SIG-M5 treated with dmso at 0.1 percent for 504 hours (cell line): ENCODE results near the gene FAM163A.
A peak's percentile ranks its signal among the peaks of the same experiment; 100 is the strongest.
"Not testable (repeated sequence)": the region's sequence is repeated elsewhere in the genome, so short reads cannot be mapped to it uniquely, and the experiment has no call there.

ENCODE experiments used
- DNase-seq: peaks from one replicate; lab custom pipeline; 2025; ENCODE audit not compliant: unreplicated experiment; lab: John Stamatoyannopoulos, UW

FAM163A gene

DNA sequence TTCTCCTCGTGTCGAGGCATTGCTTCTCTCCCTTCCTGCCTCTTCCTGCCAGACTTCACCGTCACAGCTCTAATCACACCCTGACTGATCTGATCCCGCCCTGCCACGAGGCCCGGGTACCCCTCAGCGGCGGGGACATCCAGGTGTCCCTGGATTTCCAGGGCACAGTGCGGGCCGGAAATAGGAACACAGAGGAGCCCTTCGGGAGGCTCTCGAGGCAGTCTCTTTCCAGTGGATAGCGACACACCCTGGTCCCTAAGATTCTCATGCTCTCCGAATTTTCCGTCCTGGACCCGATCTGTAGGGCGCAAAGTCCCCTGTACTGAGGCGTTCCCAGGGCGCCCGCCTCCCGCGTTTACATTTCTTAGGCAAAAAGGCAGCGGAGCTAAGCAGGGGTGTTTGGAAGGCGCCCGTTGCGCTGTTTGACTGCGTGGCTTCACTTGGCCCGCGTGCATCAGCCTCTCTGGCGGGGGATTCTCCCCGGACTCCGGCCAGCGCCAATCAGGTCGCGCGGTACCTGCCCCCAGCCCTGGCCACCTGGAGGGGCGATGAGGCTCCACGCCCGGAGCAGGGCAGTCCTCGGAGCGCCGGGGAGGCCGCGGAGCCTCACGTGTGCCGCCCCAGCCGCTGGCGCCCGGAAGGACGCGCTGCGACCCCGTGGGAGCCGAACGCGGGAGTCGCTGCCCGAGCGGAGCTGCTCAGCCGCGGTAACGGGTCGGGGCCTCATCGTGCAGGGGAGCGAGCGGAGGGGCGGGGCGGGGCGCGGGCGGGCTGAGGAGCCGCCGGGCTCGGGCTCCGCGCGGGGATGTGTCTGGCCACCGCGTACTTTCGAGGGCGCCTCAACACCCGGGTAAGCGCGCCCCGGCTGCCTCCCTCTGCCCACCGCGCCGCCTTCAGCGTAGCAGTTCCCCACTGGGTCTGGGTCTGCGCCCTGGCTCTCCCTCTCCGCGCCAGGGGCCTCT, at the start of gene FAM163A:
Gene FAM163A (plus strand): TSS at position 575 of the 962 bp plus-strand sequence. CDS start 69,807 bp downstream, outside the sequence.
- no peak for DNase-seq

GRCh38 chr1:179694530-179694929, 48.6 kb upstream of the FAM163A start:
- DNase-seq: not testable (repeated sequence)

DNA sequence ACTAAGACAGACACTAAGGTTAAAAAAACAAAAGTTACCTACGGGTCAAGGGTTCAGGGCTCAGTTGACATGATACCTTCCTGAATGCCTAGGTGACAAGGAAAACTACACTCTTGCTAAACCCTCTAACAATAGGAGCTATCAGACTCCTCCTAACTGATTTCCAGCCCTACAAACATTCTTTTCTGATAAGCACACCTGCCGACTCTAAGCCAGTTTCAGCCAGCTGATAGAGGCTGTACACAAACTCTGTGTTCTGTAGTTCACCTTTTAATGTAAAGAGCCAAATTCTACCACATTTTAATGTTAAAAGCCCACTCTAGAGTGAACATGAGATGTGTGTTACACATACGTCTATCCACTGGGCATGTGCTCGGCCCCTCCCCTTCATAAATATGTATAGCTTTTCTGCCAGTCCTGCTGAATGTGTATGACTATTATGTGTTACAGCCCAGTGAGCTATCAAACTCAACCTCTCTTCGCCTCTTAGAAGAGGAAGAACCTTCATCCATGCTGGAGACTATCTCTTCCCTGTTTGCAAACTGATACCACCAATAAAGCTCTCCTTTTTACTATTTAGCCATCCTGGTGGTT, 40.0 kb upstream of the FAM163A start:
- no peak for DNase-seq

GRCh38 chr1:179706339-179706941, 36.7 kb upstream of the FAM163A start:
- DNase-seq: peak; percentile 83

DNA sequence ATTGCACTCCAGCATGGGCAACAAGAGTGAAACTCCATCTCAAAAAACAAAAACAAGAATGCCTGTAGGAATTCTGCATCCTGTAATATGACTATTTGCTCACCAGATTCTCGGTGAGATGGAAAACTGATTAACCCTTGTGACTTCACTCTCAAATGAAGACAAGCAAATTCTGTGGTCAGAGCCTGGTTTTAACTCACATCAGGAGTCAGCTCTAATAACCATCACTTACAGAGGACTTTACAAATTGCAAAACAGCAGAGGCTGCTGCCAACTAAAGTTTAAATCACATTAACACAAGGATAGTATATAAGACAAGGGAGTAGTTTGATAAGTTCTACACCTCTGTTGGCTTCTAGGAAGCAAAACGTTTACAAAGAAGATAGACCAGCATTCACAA, 35.7 kb upstream of the FAM163A start:
- DNase-seq: no peak

DNA sequence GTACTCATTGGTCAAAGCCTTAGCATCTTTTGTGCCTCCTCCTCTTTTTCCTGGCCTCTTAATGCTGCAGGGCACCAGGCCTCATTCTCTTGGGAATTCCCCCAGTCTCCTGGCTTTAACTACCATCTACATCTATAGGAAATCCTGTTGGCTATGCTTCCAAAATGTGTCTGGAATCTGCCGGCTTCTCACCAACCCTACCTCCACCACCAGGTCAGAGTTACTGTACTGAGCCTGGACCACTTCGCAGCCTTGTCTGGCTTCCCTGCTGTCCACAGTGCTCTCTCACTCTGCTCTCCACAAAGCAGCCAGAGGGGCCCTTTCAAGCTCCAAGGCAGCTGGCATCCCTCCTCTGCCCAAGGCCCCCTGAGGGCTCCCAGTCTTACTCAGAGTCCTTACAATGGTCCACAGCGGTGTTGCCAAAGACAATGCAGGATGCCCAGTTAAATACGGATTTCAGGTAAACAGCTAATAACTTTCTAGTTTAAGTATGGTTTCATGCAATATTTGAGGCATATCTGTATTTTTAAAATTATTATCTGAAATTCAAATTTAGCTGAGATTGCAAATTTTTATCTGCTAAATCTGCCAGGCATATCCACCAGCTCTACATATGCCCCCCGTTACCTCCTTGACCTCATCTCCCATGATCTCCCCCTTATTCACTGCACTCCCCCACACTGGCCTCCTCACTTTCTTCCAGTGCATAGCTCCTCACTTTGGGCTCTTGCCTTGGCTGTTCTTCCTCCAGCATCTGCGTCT, 34.5 kb upstream of the FAM163A start:
- no peak for DNase-seq

DNA sequence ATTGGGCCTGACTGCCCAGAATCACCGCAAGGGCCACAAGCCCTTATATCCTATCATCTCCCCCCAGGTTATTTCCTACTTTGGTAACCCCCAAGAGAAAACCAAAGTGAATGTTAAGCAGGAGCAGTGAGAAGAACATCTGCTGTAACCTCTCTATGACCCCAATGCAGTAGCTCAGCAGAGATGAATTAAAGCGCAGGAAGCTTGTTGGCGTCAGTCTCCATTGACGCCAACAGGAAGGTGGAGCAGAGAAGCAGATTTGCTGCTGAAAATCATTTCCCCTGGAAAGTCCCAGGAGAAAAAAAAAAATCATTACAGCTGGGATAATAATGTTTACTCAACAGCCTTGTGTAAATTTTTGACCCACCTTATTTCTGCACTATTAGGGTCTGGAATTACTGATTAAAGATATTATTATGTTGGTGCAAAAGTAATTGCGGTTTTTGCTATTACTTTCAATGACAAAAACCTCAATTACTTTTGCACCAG, 33.2 kb upstream of the FAM163A start:
- no peak for DNase-seq

DNA sequence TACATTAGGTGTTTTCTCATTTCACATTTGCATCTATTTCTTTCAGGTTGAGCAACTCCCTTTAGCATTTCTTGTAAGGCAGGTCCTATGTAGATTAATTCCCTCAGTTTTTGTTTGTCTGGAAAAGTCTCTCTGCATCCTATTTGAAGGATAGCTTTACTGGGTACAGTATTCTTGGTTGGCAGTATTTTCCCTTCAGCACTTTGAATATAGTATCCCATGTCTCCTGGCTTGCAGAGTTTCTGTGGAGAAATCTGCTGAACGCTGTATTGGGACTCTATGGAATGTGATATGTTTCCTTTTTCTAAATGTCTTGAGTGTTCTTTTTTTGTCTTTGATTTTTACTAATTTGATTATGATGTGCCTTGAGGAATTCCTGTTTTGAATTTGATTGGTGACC, 28.9 kb upstream of the FAM163A start:
- DNase-seq: no peak

DNA sequence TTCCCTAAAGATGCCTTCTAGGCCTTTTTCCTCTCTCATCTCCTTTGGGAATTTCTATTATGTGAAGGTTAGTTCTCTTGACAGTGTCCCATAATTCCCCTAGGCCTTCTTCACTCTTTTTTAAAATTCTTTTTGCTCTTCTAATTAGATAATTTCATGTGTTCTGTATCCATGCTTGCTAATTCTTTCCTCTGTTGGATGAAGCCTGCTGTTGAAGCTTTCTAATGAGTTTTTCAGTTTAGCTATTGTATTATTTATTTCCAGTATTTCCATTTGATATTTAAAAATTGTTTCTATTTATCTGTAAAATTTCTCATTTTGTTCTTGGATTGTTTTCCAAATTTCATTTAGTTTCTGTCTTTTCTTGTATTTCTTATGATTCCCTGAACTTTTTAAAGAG, 28.5 kb upstream of the FAM163A start:
- no peak for DNase-seq

- no peak for DNase-seq
Measured at GRCh38 chr1:179719272-179719671, 23.8 kb upstream of the FAM163A start.

DNA sequence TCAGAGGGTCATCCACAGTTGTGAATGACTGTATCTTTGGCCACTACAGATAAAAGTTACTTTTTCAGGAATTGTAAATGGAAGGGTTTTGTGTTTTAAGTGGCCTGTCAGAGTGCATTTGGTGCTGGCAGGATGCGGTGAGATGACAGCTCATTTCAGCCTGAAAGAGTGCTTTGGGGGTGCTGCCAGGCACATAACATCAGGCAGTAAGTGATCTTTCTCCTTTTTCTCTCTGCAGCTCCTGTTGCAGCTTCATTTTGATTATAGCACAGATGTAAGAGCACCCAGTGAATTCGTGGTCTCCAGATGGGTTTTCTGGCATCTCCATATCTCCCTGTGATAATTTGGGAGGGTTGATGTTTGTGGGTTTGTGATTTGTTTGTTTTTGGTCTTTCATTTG, 14.8 kb upstream of the FAM163A start:
- DNase-seq: no peak

DNA sequence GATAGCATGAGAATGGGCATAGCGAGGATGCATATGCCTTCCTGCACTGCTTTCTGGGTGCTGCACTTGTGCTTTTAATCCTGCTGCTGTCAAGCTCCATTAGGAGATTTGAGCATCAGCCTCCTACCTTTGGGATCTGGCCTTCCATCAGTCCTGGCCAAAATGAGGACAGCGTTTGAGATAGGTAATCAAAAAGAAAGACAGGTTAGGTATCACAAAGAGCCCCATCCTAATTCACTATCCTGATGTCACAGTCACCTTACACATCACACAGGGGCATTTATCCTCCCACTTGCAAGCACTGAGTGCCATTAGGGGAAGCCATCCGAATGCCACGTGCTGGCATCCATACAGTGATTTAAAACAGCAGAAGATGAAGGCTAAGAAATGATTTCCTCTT, 13.2 kb upstream of the FAM163A start:
- DNase-seq: no peak

GRCh38 chr1:179731643-179732042, 11.4 kb upstream of the FAM163A start:
- DNase-seq: no peak

GRCh38 chr1:179742291-179742690, 800 bp upstream of the FAM163A start:
- DNase-seq: no peak

- DNase-seq: no peak
Measured at GRCh38 chr1:179743679-179744400, 749 bp downstream of the FAM163A start.

GRCh38 chr1:179744401-179745130, 1.5 kb downstream of the FAM163A start:
- no peak for DNase-seq

- no peak for DNase-seq
Measured at GRCh38 chr1:179745131-179745611, 2.1 kb downstream of the FAM163A start.

- DNase-seq: no peak
Measured at GRCh38 chr1:179745743-179746142, 2.7 kb downstream of the FAM163A start.

DNA sequence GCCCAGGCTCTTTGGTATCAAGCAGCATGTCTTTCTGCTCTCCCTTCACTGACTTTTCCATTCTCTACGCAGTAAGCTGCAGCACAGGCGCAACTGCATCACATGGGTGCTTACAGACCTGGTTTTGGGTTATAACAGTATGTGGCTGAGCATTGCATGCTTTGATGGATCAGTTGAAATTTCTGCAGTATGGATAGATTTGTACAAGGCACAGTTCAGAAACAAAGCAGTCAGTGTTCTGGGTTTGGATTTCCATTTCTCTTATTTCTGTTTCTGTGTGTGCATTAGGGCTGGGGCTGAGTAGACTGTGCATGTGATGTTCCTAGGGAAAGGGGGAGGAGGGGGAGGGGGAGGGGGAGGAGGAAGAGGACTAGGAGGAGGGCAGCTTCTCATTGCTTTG, 4.5 kb downstream of the FAM163A start:
- no peak for DNase-seq

GRCh38 chr1:179748772-179749171, 5.7 kb downstream of the FAM163A start:
- no peak for DNase-seq
